PC-3 (cell line): ENCODE data around the gene VSIG2. TPM values are rescaled to one million over a fixed set of nuclear protein-coding genes. Genes with fewer than 3 reads are reported as not detected.
A peak's percentile ranks its signal among the peaks of the same experiment; 100 is the strongest.

Experiments used
- ATAC-seq: fragments of 200-7000 bp; cut with Tn5 transposase; 2 replicates; pipeline ENCODE4 v1.9.1; 2020; ENCODE audit warnings: mild to moderate bottlenecking, moderate library complexity
- BruUV-seq: library from RNA; stranded (reverse); fragments of 400-500 nt; replicated peaks from 2 replicates; lab custom pipeline; 2021; lab: Mats Ljungman, UMichigan
- CTCF ChIA-PET: fragments of 300-600 bp; sonication (Branson Sonifier 250); formaldehyde crosslinking; loops from one replicate; lab custom pipeline; 2022; ENCODE audit warnings: antibody characterized with exemption; lab: Charles Lee
- POLR2A ChIA-PET: fragments of 300-600 bp; sonication (Branson Sonifier 250); formaldehyde crosslinking; loops from one replicate; lab custom pipeline; 2022; ENCODE audit warnings: antibody characterized with exemption; ENCODE audit not compliant: unreplicated experiment; lab: Charles Lee
- DNase-seq: peaks from one replicate; pipeline ENCODE4 v3.0.0-alpha.2; 2015
- H2AFZ ChIP-seq: fragments of 300-600 bp; sonication (generic); 2 replicates; pipeline ENCODE4 v1.6.0; 2016; ENCODE audit warnings: antibody characterized with exemption, low read length
- H3F3A ChIP-seq: fragments of 300-600 bp; sonication (generic); one replicate; pipeline ENCODE4 v1.6.0; 2017; ENCODE audit warnings: antibody characterized with exemption, low read length, control low read depth, mild to moderate bottlenecking; ENCODE audit not compliant: unreplicated experiment
- H3K27ac ChIP-seq: fragments of 300-600 bp; sonication (generic); 2 replicates; pipeline ENCODE4 v1.5.1; 2016; ENCODE audit warnings: mild to moderate bottlenecking, low read length
- H3K27me3 ChIP-seq: fragments of 300-600 bp; sonication (generic); 2 replicates; pipeline ENCODE4 v1.6.1; 2016; ENCODE audit warnings: low read length, mixed read lengths
- H3K36me3 ChIP-seq: fragments of 300-600 bp; sonication (generic); 2 replicates; pipeline ENCODE4 v1.6.1; 2016; ENCODE audit warnings: low read depth, mixed run types, low read length, mixed read lengths
- H3K4me1 ChIP-seq: fragments of 300-600 bp; sonication (generic); 2 replicates; pipeline ENCODE4 v1.5.1; 2016; ENCODE audit warnings: low read length; ENCODE audit not compliant: insufficient read depth
- H3K4me2 ChIP-seq: fragments of 300-600 bp; sonication (generic); 2 replicates; pipeline ENCODE4 v1.6.0; 2016; ENCODE audit warnings: low read length
- H3K4me3 ChIP-seq: fragments of 300-600 bp; sonication (generic); 2 replicates; pipeline ENCODE4 v1.5.1; 2016; ENCODE audit warnings: mild to moderate bottlenecking, low read length, mixed read lengths
- H3K79me2 ChIP-seq: fragments of 300-600 bp; sonication (generic); 2 replicates; pipeline ENCODE4 v1.6.1; 2017; ENCODE audit warnings: low read length, mixed read lengths
- H3K9ac ChIP-seq: fragments of 300-600 bp; sonication (generic); 2 replicates; pipeline ENCODE4 v1.6.0; 2016; ENCODE audit warnings: mild to moderate bottlenecking, low read length
- H3K9me2 ChIP-seq: fragments of 300-600 bp; sonication (generic); replicated peaks from 2 replicates; pipeline ENCODE4 v1.6.1; 2016; ENCODE audit warnings: mixed run types, low read length, mixed read lengths
- H3K9me3 ChIP-seq: fragments of 300-600 bp; sonication (generic); 2 replicates; pipeline ENCODE4 v1.6.1; 2016; ENCODE audit warnings: low read length, mixed read lengths
- H4K20me1 ChIP-seq: fragments of 300-600 bp; sonication (generic); 2 replicates; pipeline ENCODE4 v1.6.1; 2016; ENCODE audit warnings: low read length, mixed read lengths
- CTCF ChIP-seq: fragments of 300-600 bp; sonication (generic); conservative IDR thresholded peaks from 2 replicates; pipeline ENCODE4 v1.5.1; 2017; ENCODE audit warnings: antibody characterized with exemption, low read depth, mild to moderate bottlenecking, low read length
- EZH2 ChIP-seq: fragments of 300-600 bp; sonication (generic); IDR thresholded peaks from one replicate; pipeline ENCODE4 v1.6.1; 2017; ENCODE audit warnings: antibody characterized with exemption, mild to moderate bottlenecking, low read length; ENCODE audit not compliant: unreplicated experiment
- EZH2phosphoT487 ChIP-seq: fragments of 300-600 bp; sonication (generic); IDR thresholded peaks from 2 replicates; pipeline ENCODE4 v1.6.1; 2018; ENCODE audit warnings: mild to moderate bottlenecking, antibody characterized with exemption, low read length, borderline replicate concordance
- intact Hi-C: fragments of 100-400 bp; cut with micrococcal nuclease; formaldehyde crosslinking; loops from 2 replicates; pipeline ENCODE4 v1.9.0; 2023
- total RNA-seq: library from RNA; depleted of rRNA; stranded (reverse); fragments of >200 nt; gene quantifications from 2 replicates; pipeline ENCODE4 v1.2.3, GENCODE V29; 2014

Gene VSIG2
- total RNA-seq, 1 experiment from 2014 or later, result not detected

DNA sequence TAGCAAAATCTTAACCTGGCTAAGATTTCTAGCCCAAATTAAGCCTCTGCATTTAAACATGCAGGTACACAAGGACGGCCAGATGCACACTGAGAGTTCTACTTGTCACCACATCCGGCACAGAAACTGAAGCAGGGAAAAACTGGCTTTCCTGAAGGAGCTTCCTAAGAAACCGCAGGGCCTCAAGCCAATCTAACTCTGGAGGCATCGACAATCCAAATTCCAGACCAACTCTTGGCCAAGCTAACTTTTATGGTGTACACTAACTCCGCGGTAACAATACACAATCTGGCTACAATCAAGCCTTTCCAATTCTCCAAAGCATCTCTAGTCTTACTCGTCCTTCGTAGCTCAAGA lies 46.9 kb upstream of the VSIG2 start:
- ATAC-seq, result peak; percentile 26
- peak overlapping the region; percentile 92 for H2AFZ ChIP-seq
- H3K27ac ChIP-seq, result peak overlapping the region; percentile 83
- H3K4me1 ChIP-seq, result peaks cover 39% of the 10 kb centered on the region
- H3K36me3 ChIP-seq, result no peaks in the 10 kb centered on the region
- peak; percentile 88 for DNase-seq
- H3K9me2 ChIP-seq, result no peaks in the 10 kb centered on the region
- H3F3A ChIP-seq, result no peaks in the 10 kb centered on the region
- BruUV-seq, result no TSS peak
- ChIA-PET POLR2A (no interaction called here), CTCF (interaction anchor here (0.6 to 4.5 kb wide), 6 partner anchors 14 to 130 kb away, joined by 3 to 48 read pairs (median 4); no protein-coding TSS in a partner anchor)
- peak overlapping the region; percentile 80 for H3K4me2 ChIP-seq
- intact Hi-C loops, result loop anchor here (1.0 to 10.0 kb wide), 2 partner anchors 38 to 54 kb away; no protein-coding TSS in a partner anchor
- peaks cover 25% of the 10 kb centered on the region; the same call in 1 of the 2 replicates for H4K20me1 ChIP-seq
- H3K79me2 ChIP-seq, result peaks cover 68% of the 10 kb centered on the region
- H3K4me3 ChIP-seq, result peak overlapping the region; percentile 70
- H3K9ac ChIP-seq, result peak overlapping the region; percentile 90
- no peak for TF ChIP-seq CTCF
- no peaks in the 10 kb centered on the region for H3K27me3 ChIP-seq
- no peaks in the 10 kb centered on the region for H3K9me3 ChIP-seq

DNA sequence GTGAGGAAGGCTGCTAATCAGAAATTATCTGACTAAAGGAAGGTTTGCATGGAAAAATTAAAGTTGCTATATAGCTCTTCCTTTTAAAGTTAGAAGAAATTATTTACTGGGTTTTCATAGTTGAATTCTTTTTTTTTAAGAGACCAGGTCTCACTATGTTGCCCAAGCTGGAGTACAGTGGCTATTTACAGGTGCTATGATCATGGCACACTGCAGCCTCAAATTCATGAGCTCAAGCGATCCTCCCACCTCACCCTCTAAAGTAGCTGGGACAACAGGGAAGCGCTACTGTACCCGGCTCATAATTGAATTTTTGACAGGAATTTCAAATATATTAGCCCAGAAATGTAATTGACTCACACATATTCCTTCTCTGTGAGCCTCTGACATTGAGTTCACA lies 44.3 kb upstream of the VSIG2 start:
- DNase-seq (no peak), ATAC-seq (no peak)
- no TSS peak for BruUV-seq
- H3K4me1 ChIP-seq, result peaks cover 51% of the 10 kb centered on the region
- H3K27me3 ChIP-seq, result no peaks in the 10 kb centered on the region
- H3K4me3 ChIP-seq, result no peak overlapping the region
- H3K27ac ChIP-seq, result no peak overlapping the region
- peak overlapping the region; percentile 80 for H3K4me2 ChIP-seq
- ChIA-PET CTCF (interaction anchor here (3.2 kb wide), 1 partner anchor 40 kb away, joined by 17 read pairs; no protein-coding TSS in a partner anchor), POLR2A (no interaction called here)
- H3K9ac ChIP-seq, result no peak overlapping the region
- TF ChIP-seq EZH2, result no peak
- no peak for TF ChIP-seq EZH2phosphoT487
- no peak for TF ChIP-seq CTCF
- H2AFZ ChIP-seq, result no peak overlapping the region
- H3K9me2 ChIP-seq, result no peaks in the 10 kb centered on the region
- H3F3A ChIP-seq, result no peaks in the 10 kb centered on the region
- H3K36me3 ChIP-seq, result no peaks in the 10 kb centered on the region
- H3K79me2 ChIP-seq, result peaks cover 95% of the 10 kb centered on the region
- H3K9me3 ChIP-seq, result no peaks in the 10 kb centered on the region
- intact Hi-C loops, result loop anchor here (10.0 kb wide), 1 partner anchor 52 kb away; no protein-coding TSS in a partner anchor
- H4K20me1 ChIP-seq, result peaks cover 48% of the 10 kb centered on the region

- Histone ChIP-seq H2AFZ (no peak overlapping the region), H3F3A (no peaks in the 10 kb centered on the region), H3K4me2 (peak overlapping the region; percentile 18; the same call in 1 of the 2 replicates), H3K36me3 (no peaks in the 10 kb centered on the region), H3K27ac (no peak overlapping the region), H3K9ac (no peak overlapping the region), H3K9me2 (no peaks in the 10 kb centered on the region), H3K4me1 (peaks cover 42% of the 10 kb centered on the region), H3K9me3 (no peaks in the 10 kb centered on the region), H4K20me1 (peaks cover 72% of the 10 kb centered on the region), H3K27me3 (no peaks in the 10 kb centered on the region), H3K79me2 (peaks cover 100% of the 10 kb centered on the region), H3K4me3 (no peak overlapping the region)
- intact Hi-C loops, result loop anchor here (1.0 to 10.0 kb wide), 3 partner anchors 30 to 124 kb away; no protein-coding TSS in a partner anchor
- ChIA-PET CTCF (interaction anchor here (0.6 to 3.2 kb wide), 9 partner anchors 8 to 156 kb away, joined by 3 to 21 read pairs (median 4); no protein-coding TSS in a partner anchor), POLR2A (no interaction called here)
- TF ChIP-seq EZH2phosphoT487, result no peak
- peak; percentile 88 for TF ChIP-seq CTCF
- BruUV-seq, result no TSS peak
- ATAC-seq (peak; percentile 65), DNase-seq (peak; percentile 82)
Measured at GRCh38 chr11:124793466-124794278, 41.6 kb upstream of the VSIG2 start.
